ENCODE data around the gene SEC14L1. TPM values are rescaled to one million over a fixed set of nuclear protein-coding genes. Genes with fewer than 3 reads are reported as not detected.
A peak's percentile ranks its signal among the peaks of the same experiment; 100 is the strongest.

Gene SEC14L1
- total RNA-seq, 1 experiment from 2014 or later: 279 TPM

DNA sequence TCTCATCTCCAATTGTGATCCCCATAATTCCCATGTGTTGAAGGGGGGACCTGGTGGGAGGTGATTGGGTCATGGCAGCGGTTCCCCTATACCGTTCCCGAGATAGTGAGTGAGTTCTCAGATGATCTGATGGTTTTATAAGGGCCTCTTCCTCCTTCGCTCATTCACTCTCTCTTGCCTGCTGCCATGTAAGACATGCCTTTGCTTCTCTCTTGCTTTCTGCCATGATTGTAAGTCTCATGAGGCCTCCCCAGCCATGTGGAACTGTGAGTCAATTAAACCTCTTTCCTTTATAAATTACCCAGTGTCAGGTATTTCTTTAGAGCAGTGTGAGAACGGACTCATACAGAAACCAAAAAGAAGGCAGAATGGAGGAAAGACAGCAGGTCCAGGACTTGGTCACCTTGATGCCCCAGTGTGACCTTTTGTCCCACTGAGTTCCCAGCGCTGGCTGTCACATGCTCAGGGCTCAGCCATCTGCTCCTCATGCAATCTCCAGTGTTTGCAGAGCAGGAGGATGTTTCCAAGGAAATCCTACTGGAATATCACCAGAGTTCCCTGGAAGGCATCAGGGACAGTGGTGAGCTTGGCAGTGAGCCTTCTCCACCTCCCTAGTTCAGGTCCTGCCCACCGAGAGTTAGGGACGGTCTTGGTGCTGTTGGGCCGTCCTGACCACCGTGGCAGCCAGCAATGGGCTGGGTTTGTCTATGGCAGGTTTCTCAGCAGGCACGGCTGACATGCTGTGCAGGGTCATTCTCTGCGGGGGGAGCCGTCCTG is 96.7 kb downstream of the SEC14L1 start:
- Histone ChIP-seq H3K27ac (ENCODE audit: low read length) (0 out of 2 replicates have a peak overlapping the region, but pooled peaks have one; percentile 23), H3K36me3 (ENCODE audit: control insufficient read depth, insufficient read depth, low read length) (no peaks in the 10 kb centered on the region), H3K4me3 (ENCODE audit: low read depth in 2 of 2, low read length in 2 of 2) (no peak overlapping the region), H3K27me3 (ENCODE audit: control insufficient read depth, insufficient read depth, low read length) (no peaks in the 10 kb centered on the region), H3K9me3 (ENCODE audit: control insufficient read depth, insufficient read depth, low read depth, low read length) (no peaks in the 10 kb centered on the region), H3K4me1 (ENCODE audit: control insufficient read depth, insufficient read depth, low read length) (peaks cover 2% of the 10 kb centered on the region; the same call in 1 of the 2 replicates)
- ChIA-PET POLR2A (no interaction called here), CTCF (no interaction called here)
- BruUV-seq (replicated peaks): no TSS peak
- ATAC-seq: no peak
- DNase-seq (ENCODE audit: low read depth, low spot score): no peak
- in situ Hi-C loops (cut with HindIII; ENCODE audit: low pct_unique_long_range_greater_than_20kb, low sequenced_read_pairs): no loop called here
- intact Hi-C loops (cut with micrococcal nuclease; ENCODE audit: unreplicated experiment): no loop called here
- TF ChIP-seq, protein P1, sequence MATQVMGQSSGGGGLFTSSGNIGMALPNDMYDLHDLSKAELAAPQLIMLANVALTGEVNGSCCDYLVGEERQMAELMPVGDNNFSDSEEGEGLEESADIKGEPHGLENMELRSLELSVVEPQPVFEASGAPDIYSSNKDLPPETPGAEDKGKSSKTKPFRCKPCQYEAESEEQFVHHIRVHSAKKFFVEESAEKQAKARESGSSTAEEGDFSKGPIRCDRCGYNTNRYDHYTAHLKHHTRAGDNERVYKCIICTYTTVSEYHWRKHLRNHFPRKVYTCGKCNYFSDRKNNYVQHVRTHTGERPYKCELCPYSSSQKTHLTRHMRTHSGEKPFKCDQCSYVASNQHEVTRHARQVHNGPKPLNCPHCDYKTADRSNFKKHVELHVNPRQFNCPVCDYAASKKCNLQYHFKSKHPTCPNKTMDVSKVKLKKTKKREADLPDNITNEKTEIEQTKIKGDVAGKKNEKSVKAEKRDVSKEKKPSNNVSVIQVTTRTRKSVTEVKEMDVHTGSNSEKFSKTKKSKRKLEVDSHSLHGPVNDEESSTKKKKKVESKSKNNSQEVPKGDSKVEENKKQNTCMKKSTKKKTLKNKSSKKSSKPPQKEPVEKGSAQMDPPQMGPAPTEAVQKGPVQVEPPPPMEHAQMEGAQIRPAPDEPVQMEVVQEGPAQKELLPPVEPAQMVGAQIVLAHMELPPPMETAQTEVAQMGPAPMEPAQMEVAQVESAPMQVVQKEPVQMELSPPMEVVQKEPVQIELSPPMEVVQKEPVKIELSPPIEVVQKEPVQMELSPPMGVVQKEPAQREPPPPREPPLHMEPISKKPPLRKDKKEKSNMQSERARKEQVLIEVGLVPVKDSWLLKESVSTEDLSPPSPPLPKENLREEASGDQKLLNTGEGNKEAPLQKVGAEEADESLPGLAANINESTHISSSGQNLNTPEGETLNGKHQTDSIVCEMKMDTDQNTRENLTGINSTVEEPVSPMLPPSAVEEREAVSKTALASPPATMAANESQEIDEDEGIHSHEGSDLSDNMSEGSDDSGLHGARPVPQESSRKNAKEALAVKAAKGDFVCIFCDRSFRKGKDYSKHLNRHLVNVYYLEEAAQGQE (IDR thresholded peaks at IDR 0.05; ENCODE audit: insufficient read depth in 1 of 2, low read depth in 2 of 2, low read length in 1 of 2): no peak
- TF ChIP-seq POLR2AphosphoS5 (IDR thresholded peaks at IDR 0.05; ENCODE audit: low read depth, low read length) (no peak), TCF7L2 (IDR thresholded peaks at IDR 0.05; ENCODE audit: low read depth, low read length) (no peak), SIN3A (IDR thresholded peaks at IDR 0.05; ENCODE audit: borderline replicate concordance, insufficient read depth, low read depth, low read length) (no peak)
- TF ChIP-seq, protein P2, sequence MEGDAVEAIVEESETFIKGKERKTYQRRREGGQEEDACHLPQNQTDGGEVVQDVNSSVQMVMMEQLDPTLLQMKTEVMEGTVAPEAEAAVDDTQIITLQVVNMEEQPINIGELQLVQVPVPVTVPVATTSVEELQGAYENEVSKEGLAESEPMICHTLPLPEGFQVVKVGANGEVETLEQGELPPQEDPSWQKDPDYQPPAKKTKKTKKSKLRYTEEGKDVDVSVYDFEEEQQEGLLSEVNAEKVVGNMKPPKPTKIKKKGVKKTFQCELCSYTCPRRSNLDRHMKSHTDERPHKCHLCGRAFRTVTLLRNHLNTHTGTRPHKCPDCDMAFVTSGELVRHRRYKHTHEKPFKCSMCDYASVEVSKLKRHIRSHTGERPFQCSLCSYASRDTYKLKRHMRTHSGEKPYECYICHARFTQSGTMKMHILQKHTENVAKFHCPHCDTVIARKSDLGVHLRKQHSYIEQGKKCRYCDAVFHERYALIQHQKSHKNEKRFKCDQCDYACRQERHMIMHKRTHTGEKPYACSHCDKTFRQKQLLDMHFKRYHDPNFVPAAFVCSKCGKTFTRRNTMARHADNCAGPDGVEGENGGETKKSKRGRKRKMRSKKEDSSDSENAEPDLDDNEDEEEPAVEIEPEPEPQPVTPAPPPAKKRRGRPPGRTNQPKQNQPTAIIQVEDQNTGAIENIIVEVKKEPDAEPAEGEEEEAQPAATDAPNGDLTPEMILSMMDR (IDR thresholded peaks at IDR 0.05): no peak

DNA sequence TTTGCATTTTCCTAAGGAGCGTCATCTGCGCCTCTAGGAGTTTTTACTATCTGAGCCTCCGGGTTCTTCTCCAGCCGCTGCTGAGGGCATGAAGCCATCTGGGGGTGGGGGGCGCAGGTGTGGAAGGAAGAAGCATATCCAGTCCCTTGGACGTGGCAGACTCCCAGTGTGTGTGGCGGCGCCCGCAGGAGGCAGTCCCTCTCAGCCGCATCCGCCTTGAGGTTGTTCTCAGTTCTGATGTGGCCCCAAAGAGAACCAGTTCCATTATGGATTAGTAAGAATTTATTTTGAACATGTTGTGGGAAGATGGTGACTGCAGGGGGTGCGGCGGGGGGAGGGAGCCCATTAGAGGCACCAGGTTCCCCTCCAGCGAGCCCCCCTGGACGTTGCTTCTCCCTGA is 100.2 kb downstream of the SEC14L1 start:
- no peak overlapping the region for H3K27ac ChIP-seq (ENCODE audit: low read length)
- no peaks in the 10 kb centered on the region for H3K36me3 ChIP-seq (ENCODE audit: control insufficient read depth, insufficient read depth, low read length)
- BruUV-seq (replicated peaks): no TSS peak
- no peaks in the 10 kb centered on the region for H3K27me3 ChIP-seq (ENCODE audit: control insufficient read depth, insufficient read depth, low read length)
- POLR2A ChIA-PET: interaction anchor here (0.6 kb wide), 1 partner anchor 26 kb away, joined by 3 read pairs; no protein-coding TSS in a partner anchor
- CTCF ChIA-PET: no interaction called here
- no peak overlapping the region for H3K4me3 ChIP-seq (ENCODE audit: low read depth in 2 of 2, low read length in 2 of 2)
- DNase-seq (ENCODE audit: low read depth, low spot score) (no peak), ATAC-seq (no peak)
- no peaks in the 10 kb centered on the region for H3K4me1 ChIP-seq (ENCODE audit: control insufficient read depth, insufficient read depth, low read length)
- intact Hi-C loops (cut with micrococcal nuclease; ENCODE audit: unreplicated experiment) (no loop called here), in situ Hi-C loops (cut with HindIII; ENCODE audit: low pct_unique_long_range_greater_than_20kb, low sequenced_read_pairs) (no loop called here)
- H3K9me3 ChIP-seq (ENCODE audit: control insufficient read depth, insufficient read depth, low read depth, low read length): no peaks in the 10 kb centered on the region
- TF ChIP-seq TCF7L2 (IDR thresholded peaks at IDR 0.05; ENCODE audit: low read depth, low read length): no peak
- TF ChIP-seq, protein P1 (IDR thresholded peaks at IDR 0.05; ENCODE audit: insufficient read depth in 1 of 2, low read depth in 2 of 2, low read length in 1 of 2): no peak
- no peak for TF ChIP-seq POLR2AphosphoS5 (IDR thresholded peaks at IDR 0.05; ENCODE audit: low read depth, low read length)
- TF ChIP-seq, protein P2 (IDR thresholded peaks at IDR 0.05): no peak
- no peak for TF ChIP-seq SIN3A (IDR thresholded peaks at IDR 0.05; ENCODE audit: borderline replicate concordance, insufficient read depth, low read depth, low read length)
